ENCODE data around the gene HBG1. TPM values are rescaled to one million over a fixed set of nuclear protein-coding genes. Genes with fewer than 3 reads are reported as not detected.

Gene HBG1
- total and polyA plus RNA-seq, 2 experiments from 2014 or later: not detected

DNA sequence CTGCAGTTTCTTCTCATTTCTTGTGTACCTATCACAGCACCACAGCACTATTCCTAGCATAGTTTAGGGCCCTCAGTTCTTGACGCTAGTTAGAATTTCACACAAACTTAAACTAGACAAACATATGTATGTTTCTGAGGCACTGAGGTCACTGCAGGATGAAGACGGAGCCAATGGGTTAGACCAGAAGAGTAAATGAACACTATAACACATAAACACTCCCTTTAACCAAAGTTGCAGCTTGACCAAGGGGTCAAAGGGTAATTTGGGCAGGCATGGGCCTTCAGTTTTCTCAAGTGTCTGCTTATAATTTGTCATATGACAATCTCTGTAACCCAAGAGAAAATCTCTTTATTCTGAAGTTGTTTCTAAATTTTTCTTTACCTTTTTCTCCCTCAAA lies 33.0 kb upstream of the HBG1 start (continued):
- no peak for TF ChIP-seq ZNF462 (CRISPR knock-in tag; IDR thresholded peaks at IDR 0.05)
- TF ChIP-seq ETS1 (IDR thresholded peaks at IDR 0.05): no peak
- no peak for TF ChIP-seq CREB1 (CRISPR knock-in tag; IDR thresholded peaks at IDR 0.05; ENCODE audit: low read depth)

GRCh38 chr11:5281596-5281995 lies 31.9 kb upstream of the HBG1 start:
- H3K27me3 ChIP-seq (ENCODE audit: insufficient read depth): no peaks in the 10 kb centered on the region
- Mint-ChIP-seq H3K36me3 (ENCODE audit: low read depth) (no peaks in the 10 kb centered on the region), H3K27ac (no peak overlapping the region), H3K9me3 (no peaks in the 10 kb centered on the region), H3K4me3 (no peak overlapping the region), H3K27me3 (ENCODE audit: insufficient read depth, low read depth, poor library complexity) (peaks cover 1% of the 10 kb centered on the region), H3K4me1 (peaks cover 5% of the 10 kb centered on the region)
- H3K36me3 ChIP-seq (ENCODE audit: insufficient read depth): no peaks in the 10 kb centered on the region
- DNase-seq (ENCODE audit: low spot score) (no peak), ATAC-seq (no peak)
- H3K27ac ChIP-seq (ENCODE audit: low read depth): no peak overlapping the region
- no peak overlapping the region for H3K4me2 ChIP-seq
- no peaks in the 10 kb centered on the region for H3F3A ChIP-seq (replicated peaks; ENCODE audit: low read depth)
- H3K4me3 ChIP-seq: no peak overlapping the region
- peaks cover 8% of the 10 kb centered on the region; the same call in 1 of the 2 replicates for H3K9me2 ChIP-seq (ENCODE audit: insufficient read depth)
- no peak overlapping the region for H2AFZ ChIP-seq
- no peaks in the 10 kb centered on the region for H3K4me1 ChIP-seq (ENCODE audit: insufficient read depth)
- H4K20me1 ChIP-seq (replicated peaks; ENCODE audit: insufficient read depth): no peaks in the 10 kb centered on the region
- H3K79me2 ChIP-seq (replicated peaks; ENCODE audit: insufficient read depth): no peaks in the 10 kb centered on the region
- TF ChIP-seq ZNF114 (CRISPR knock-in tag; IDR thresholded peaks at IDR 0.05) (no peak), POLR2AphosphoS5 (IDR thresholded peaks at IDR 0.05; ENCODE audit: low read depth) (no peak), CREB1 (CRISPR knock-in tag; IDR thresholded peaks at IDR 0.05; ENCODE audit: low read depth) (no peak), ETS1 (IDR thresholded peaks at IDR 0.05) (no peak), JUNB (IDR thresholded peaks at IDR 0.05; ENCODE audit: unreplicated experiment) (no peak), EZH2 (IDR thresholded peaks at IDR 0.05; ENCODE audit: low read depth, unreplicated experiment) (no peak), NANOG (IDR thresholded peaks at IDR 0.05; ENCODE audit: borderline replicate concordance) (no peak), STAT1 (IDR thresholded peaks at IDR 0.05; ENCODE audit: unreplicated experiment) (no peak), ZNF331 (CRISPR knock-in tag; IDR thresholded peaks at IDR 0.05; ENCODE audit: low read depth) (no peak), EZH2phosphoT487 (IDR thresholded peaks at IDR 0.05; ENCODE audit: unreplicated experiment) (no peak), REST (IDR thresholded peaks at IDR 0.05; ENCODE audit: unreplicated experiment) (no peak)

All from GM23338 (cell line).